Stimulated activated CD4-positive, alpha-beta T cell treated with anti-CD3 and anti-CD28 coated beads, TNF-alpha, amount 100 ng/mL, for 24 hours (primary cell): Measurements from ENCODE around the gene GNG7.
A peak's percentile ranks its signal among the peaks of the same experiment; 100 is the strongest.
"Not testable (repeated sequence)": the region's sequence is repeated elsewhere in the genome, so short reads cannot be mapped to it uniquely, and the experiment has no call there.

Experiments
- DNase-seq, 3 experiments: peaks; one replicate each; pipeline ENCODE4 v3.0.0-alpha.2; 2020; ENCODE audit warnings: low read depth in 3 of 3

Gene GNG7

DNA sequence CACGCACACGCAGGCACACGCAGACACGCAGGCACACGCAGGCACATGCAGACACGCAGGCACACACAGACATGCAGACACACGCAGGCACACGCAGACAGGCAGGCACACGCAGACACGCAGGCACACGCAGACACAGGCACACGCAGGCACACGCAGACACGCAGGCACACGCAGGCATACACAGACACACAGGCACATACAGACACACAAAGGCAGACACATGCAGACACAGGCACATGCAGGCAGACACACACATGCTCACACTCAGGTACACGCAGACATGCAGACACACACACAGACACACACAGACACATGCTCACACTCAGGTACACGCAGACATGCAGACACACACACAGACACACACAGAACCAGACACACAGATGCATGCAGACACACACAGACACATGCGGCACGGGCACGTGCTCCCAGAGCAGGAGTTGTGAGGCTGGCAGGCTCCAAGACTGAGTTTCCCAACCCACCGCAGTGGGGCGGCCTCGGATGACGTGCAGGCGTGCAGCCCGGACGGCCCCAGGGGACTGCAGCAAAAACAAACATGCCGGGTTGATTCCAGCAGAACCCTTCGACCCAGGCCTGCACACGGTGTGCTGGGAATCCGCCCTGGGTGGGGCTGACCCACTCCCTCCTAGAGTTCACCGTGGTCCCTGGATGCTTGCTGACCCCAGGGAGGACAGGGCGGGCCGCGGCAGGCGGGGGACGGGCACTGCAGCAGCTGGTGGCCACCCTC is 126.6 kb downstream of the GNG7 start:
- no peak for DNase-seq

DNA sequence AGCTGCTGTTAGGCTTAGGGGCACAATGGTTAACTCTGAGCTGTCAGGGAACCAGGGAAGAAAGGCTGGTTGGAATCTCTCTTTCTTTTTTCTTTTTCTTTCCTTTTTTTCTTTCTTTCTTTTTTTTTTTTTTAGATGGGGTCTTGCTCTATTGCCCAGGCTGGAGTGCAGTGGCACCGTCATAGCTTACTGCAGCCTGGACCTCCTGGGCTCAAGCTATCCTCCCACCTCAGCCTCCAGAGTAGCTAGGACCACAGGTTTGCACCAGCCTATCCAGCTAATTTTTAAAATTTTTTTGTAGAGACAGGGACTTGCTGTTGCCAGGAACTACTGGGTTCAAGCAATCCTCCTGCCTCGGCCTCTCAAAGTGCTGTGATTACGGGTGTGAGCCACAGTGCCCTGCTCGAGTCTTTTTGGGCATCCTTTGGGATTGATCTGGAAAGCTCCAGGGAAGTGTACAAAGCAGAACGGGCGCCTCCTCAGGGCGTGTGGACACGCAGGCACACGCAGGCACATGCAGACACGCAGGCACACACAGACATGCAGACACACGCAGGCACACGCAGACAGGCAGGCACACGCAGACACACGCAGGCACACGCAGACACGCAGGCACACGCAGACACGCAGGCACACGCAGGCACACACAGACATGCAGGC is 127.4 kb downstream of the GNG7 start:
- no peak for DNase-seq

DNA sequence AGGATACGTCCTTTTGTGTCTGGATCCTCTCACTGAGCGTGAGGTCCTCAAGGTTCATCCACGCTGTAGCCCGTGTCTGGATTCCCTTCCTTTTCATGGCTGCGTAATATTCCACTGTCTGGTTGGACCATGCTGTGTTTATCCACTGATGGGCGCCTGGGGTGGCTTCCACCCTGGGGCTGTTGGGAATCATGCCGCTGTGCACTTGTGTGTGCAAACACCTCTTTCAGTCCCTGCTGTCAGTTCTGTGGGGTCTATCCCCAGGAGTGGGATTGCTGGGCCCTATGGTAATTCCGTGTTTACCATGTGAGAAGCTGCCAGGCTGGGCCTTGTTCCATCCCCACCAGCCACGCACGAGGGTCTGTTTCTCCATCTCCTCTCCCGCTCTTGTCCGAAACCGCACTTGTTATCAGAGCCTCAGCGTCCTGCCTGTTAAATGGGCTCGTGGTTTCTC is 128.0 kb downstream of the GNG7 start:
- DNase-seq: no peak

DNA sequence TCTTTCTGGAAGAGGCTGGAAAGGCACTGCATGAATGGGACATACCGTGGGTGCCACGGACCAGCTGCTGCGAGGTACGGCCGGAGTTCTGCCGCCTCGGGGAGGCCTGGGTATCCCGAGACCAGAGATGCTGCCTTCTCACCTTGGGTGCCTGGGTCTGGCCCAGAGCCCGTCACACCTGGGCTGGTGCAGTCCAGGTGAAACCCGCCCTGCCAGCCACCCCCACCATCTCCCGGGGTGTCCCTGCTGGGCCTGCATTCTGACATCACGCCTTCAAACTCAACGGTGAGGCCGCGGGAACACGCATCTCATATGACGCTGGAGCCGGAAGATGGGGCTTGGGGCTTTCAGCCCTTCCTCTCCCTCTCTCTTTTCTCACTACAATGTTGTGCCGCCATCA is 128.6 kb downstream of the GNG7 start:
- DNase-seq: no peak

DNA sequence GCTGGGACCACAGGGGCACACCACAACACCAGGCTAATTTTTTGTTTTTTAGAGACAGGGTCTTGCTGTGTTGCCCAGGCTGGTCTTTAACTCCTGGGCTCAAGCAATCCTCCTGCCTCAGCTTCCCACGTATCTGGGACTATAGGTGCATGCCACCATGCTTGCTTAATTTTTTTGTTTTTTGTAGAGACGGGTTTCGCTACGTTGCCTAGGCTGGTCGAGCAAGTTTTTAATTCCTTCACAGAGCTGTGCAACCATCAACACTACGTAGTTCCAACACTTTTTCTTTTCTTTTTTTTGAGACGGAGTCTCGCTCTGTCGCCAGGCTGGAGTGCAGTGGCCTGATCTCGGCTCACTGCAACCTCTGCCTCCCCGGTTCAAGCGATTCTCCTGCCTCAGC is 130.3 kb downstream of the GNG7 start:
- DNase-seq: not testable (repeated sequence)

DNA sequence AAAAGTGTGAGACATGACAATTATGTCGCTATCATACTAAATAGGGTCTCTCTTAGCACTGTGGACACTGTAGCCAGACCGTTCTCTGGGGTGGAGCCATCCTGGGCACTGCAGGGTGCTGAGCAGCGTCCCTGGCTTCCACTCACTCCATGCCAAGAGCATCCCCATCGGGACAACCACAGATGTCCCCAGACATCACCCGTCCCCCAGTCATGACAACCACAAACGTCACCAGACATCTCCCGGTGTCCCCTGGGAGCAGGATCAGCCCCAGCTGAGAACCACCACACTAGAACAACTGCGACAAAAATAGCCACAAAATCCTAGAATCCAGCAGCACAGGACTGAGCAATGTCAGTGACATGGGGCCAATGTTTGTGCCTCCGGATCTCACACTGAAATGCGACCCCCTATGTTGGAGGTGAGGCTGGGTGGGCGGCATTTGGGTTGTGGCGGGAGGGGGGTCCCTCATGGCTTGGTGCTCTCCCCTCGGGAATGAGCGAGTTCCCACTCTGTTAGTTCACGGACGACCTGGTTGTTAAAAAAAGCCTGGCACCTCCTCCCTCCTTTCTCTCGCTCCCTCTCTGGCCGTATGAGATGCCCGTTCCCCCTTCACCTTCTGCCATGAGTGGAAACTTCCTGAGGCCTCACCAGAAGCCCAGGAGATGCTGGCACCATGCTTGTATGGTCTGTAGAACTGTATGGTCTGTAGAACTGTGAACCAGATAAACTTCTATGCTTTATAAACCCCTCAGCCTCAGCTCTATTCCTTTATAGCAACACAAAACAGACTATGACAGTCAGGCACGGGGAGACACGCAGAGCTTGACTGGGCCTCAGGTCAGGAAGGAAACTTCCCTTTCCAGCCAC is 132.7 kb downstream of the GNG7 start:
- no peak for DNase-seq

DNA sequence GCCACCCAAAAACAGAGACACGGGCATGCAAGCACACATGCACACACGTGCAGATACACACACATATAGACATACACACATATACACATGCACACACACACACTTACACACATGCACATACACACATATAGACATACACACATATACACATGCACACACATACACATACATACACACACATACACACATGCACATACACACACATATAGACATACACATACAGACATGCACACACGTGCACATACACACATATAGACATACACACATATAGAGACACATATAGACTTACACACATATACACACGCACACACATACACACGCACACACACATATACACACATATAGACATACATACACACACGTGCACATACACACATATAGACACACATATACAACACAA is 134.5 kb downstream of the GNG7 start:
- no peak for DNase-seq

DNA sequence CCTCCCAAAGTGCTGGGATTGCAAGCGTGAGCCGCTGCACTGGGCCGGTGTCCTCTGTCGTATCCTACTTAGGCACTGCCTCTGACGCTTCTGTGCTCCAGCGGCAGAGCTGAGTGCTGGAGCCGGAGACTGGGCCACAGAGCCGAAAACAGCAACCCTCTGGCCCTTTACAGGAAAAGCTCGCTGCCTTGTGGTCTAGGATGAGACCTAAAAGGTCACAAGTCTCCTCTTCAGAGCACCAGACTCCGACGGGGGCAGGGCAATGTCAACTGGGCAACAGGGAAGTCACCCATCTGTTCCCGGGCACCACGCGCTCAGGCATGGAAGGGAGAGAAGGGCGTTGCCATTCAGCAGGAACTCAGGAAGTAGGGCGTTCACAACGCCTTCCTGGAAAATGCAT is 134.9 kb downstream of the GNG7 start:
- DNase-seq: no peak

DNA sequence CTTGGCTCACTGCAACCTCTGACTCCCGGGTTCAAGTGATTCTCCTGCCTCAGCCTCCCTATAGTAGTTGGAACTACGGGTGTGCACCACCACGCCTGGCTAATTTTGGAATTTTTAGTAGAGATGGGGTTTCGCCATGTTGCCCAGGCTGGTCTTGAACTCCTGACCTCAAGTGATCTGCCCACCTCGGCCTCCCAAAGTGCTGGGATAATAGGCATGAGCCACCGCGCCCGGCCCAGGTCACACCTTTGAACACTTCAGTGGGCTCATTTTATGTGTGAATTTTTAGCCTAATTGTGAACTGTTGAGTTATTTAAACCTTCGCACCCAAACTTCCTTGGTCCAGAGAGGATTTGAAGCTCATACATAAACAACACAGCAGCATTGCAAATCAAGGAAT is 138.9 kb downstream of the GNG7 start:
- DNase-seq: not testable (repeated sequence)

DNA sequence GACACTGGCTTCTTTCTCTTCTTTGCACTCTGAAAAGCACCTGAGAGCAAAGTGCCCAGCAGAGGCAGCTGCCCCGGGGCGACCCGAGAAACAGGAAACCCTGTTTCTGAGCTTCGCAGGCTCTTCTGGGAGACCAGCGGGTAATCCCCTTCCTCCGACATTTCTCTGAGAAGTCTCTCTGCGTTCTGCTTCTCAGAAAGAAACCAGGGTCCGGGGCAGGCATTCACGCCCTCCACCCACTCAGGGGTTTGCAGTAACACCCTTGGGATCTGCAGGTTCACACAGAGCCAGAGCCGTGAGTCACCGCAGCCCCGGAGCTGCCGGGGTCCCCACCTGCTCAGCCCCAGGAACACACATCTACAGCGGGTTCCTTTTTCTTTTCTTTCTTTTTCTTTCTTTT is 140.6 kb downstream of the GNG7 start:
- peak; percentile 6 to 78 (median 30) for DNase-seq

DNA sequence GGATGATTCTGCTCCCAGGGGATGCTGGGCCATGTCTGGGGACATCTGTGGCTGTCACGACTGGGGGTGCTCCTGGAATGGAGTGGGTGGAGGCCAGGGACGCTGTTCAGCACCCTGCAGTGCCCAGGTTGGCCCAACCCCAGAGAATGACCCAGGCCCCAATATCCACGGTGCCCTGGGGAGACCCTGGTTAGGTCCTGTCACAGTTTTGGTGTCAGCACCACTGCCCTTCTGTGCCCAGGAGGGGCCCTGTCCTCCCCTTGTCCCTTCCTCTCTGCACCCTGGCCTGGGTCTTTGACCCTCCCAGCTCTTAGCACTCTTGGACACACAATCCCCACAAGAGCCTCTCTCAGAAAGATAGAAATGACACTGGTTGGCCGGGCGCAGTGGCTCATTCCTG is 141.3 kb downstream of the GNG7 start:
- DNase-seq: no peak

DNA sequence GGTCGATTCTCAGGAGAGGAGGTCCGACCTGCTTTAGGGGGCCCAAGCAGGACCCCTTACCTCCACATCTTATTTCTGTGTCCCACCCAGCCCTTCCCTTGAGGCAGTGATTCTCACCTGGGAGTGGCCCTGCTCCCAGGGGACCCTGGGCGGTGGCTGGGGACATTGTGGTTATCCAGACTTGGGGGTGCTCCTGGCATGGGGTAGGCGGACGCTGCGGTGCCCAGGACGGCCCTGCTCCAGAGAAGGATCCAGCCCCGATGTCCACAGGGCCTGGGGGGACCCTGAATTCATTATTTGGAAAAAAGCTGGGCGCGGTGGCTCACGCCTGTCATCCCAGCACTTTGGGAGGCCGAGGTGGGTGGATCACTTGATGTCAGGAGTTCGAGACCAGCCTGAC is 142.1 kb downstream of the GNG7 start:
- no peak for DNase-seq

DNA sequence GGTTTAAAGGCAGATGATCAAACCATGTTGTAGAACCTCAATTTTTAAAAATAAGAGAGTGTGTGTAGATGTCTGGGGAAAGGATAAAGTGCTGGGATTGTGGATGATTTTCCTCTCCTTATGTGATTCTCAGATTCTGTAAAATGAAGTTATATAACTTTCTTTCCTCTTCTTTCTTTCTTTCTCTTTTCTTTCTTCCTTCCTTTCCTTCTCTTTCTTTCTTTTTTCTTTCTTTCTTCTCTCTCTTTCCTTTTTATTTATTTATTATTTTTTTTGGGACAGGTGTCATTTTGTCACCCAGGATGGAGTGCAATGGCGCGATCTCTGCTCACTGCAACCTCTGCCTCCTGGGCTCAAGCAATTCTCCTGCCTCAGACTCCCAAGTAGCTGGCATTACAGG is 144.0 kb downstream of the GNG7 start:
- no peak for DNase-seq

DNA sequence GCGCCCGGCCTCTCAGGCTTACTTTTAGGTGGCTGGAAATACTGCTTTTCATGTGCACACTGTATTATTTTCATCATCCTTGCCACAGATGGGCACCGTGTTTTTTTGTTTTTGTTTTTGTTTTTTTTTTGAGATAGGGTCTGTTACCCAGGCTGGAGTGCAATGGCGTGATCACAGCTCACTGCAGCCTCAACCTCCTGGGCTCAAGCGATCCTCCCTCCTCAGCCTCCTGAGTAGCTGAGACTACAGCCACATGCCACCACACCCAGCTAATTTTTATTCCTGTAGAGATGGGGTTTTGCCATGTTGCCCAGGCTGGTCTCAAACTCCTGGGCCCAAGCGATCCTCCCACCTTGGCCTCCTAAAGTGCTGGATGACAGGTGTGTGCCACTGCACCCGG is 144.4 kb downstream of the GNG7 start:
- not testable (repeated sequence) for DNase-seq

DNA sequence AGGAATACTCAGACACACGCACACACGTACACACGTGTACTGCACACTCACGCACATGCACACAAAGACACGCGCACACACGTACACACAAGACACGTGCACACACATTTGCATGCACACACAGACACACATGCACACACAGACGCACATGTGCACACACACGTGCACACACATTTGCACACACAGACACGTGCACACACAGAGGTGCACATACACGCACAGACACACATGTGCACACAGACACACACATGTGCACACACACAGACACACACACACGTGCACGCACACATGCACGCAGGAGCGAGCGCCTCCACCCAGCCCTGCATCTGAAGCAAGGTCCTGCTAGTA is 145.4 kb downstream of the GNG7 start:
- DNase-seq: no peak

DNA sequence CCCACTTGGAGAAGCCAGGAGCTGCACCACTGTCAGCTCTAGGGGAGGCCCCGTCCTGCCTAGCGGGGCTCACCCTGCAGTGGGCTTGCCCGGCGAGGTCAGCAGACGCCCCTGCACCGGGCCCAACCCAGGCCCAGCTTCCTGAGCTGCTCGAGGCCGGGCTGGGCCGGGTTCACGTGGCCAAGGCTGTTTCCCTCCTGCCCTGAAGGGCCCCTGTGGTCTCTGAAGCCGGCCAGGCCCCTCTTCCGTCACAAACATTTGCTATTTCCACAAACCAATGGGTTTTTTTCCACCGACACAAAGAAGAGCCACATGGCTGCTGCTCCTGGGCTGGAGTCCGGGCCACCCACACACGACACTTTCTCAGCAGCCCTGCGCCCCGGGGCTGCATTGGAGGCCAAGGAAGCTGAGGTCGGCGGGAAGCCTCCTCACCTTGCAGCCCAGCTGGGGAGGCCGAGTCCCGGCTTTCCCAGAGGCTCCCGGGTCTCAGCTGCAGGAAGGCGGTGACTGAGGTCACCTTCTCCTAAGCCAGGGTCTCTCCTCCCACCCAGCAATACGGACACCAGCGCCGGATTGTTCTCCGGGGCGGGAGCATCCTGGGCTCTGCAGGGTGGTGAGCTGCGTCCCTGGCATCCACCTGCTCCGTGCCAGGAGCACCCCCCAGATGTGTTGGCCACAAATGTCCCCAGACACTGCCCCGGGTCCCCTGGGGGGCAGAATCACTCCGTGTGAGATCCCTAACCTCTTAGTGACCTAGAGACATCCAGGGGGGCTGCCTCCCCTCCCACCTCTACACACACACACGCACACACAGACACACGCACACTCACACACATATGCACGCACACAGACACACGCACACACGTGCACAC is 146.0 kb downstream of the GNG7 start:
- no peak for DNase-seq

DNA sequence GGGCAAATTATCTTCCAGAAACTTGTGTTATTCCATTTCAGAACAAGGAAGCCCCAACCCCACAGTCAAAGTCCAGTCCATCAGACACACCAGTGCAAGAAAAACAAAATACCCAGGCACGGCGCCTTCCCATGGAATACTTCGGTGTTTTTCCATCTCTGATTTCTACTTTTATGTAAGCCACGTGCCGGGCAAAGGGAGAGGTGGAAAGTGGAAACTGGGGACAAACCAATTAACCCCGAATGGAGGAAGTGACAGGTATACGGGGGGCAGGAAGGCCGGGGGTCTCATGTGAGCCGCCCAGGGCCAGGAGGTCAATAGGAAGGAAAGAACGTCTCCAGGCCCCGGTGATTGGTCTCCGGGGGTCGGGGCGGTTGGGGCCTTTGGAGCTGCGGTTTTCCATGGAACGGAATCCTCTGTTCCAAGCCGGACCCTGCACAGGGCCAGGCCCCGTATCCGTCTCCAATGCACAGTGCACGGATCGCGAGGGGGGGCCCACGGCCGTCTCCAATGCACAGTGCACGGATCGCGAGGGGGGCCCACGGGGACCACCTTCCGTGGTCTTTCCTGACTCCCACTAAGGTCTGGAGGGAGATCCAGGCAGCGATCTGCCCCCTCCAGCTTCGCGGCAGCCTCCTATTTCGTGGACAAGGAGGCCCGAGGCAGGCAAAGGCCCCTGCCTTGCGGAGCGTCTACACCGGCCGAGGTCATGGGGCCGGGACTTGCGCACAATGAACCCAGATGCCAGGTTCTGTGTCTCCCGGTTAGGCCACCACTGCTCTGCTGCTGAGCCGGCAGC is 146.9 kb downstream of the GNG7 start:
- DNase-seq: no peak

DNA sequence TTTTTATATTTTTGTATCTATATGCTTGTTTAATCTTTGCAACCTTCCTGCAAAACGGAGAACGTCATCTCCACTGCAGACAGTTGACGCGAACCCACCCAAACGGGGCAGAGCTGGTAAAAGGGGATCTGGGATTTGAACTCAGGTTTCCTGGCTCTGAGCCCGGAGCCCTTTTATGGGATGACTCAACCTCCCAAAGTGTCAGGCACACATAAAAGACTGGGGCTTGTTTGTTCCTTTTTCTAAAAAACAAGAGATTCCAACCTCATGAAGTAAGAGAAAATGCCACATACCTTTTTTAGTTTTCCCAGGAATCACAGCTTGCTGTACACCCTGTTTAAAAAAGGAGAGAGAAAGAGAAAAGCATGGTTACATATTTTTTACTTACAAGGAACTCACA is 147.6 kb downstream of the GNG7 start:
- DNase-seq: no peak

DNA sequence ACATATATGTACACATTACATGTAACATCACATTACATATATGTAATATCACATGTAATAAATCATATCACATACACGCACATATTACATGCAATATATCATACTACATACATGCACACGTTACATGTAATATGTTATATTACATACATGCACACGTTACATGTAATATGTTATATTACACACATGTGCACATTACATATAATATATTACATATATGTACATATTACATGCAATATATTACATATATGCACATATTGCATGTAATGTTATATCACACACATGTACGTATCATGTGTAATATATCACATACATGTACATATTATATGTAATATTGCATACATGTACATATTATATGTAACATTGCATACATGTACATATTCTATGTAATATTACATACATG is 149.0 kb downstream of the GNG7 start:
- no peak for DNase-seq

DNA sequence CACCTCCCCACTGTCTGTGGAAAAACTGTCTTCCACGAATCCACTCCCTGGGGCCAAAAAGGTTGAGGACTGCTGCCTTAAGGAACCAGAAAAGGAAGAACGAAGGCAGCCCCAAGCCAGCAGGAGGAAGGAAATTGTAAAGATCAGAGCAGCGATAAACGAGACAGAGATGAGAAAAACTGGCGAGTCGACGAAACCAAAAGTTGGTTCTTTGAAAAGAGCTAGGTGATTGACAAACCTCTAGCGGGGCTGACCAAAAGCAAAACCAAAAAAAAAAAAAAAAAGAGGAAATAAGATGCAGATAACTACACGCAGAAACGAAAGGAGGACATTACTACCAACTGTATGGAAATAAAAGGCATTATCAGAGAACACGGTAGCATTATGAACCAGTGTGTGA is 149.6 kb downstream of the GNG7 start:
- DNase-seq: peak; percentile 31 to 40 (median 35)

DNA sequence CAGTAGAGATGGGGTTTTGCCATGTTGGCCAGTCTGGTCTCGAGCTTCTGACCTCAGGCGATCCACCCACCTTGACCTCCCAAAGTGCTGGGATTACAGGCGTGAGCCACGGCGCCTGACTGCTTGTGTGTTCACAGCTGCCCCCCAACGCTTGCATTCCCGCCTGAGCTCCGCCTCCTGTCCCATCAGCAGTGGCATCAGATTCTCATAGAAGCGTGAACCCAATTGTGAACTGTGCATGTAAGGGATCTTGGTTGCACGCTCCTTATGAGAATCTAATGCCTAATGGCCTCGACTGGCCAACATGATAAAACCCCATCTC is 150.7 kb downstream of the GNG7 start:
- no peak for DNase-seq
